Erythroblast (primary cell): ENCODE measurements around the gene SLCO2A1.

Source experiments
- GATA1 ChIP-seq: IDR thresholded peaks from 2 replicates; pipeline ENCODE4 v1.6.1; 2011; ENCODE audit warnings: low read depth, mild to moderate bottlenecking, control low read depth, low read length, moderate library complexity
- POLR2A ChIP-seq: IDR thresholded peaks from 2 replicates; pipeline ENCODE4 v1.6.1; 2011; ENCODE audit warnings: mild to moderate bottlenecking, low read length

GRCh38 chr3:134036291-134036690, 6.6 kb upstream of the SLCO2A1 start:
- no peak for TF ChIP-seq POLR2A
- no peak for TF ChIP-seq GATA1
